NCI-H1105 treated with DMSO at 0.1 percent for 48 hours (cell line): ENCODE measurements around the gene SLC2A10.

Source experiments
- DNase-seq: peaks from one replicate; lab custom pipeline; 2025; lab: John Stamatoyannopoulos, UW

The SLC2A10 gene

DNA sequence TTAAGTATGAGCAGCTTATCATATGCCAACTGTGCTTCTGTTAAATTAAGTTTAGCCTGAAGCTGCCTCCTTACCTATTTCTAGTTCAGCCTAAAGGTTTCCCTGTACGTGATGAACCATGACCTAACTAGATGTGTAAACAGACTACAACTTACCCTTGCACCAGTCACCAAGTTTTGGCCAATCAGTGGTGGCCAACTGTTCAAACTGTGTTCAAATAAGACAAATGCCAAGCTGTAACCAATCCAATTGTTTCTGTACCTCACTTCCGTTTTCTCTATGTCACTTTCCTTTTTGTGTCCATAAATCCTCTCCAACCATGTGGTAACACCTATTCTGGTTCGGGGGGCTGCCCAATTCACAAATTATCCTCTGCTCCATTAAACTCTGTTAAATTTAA, 6.0 kb upstream of the SLC2A10 start:
- no peak for DNase-seq

DNA sequence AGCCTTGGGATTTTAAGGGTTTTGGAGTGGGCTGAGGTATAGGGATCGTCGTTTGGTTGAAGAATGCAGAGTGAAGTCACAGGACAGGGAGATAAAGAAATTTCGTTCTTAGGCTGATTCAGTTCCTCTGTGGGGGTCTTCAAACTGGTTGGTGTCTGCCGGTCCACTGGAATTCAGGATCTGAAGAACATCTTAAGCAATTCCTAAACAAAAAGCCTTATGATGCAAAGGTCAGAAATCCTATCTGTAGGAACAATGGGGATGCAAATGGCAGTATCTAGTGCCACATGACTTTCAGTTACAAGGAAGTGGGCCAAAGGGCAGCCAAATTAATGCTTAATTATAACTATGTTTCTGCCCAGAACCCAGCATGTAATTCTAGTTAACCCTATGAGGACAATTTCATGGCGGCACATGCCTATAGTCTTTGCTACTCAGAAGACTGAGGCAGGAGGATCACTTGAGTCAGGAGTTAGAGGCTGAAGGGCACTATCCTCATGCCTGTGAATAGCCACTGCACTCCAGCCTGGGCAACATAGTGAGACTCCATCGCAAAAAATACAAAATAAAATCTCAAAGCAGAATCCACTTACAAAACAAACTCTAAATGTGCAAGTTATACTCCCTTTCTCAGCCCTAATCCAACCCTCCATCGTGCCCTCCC, 4.6 kb upstream of the SLC2A10 start:
- DNase-seq, result no peak

DNA sequence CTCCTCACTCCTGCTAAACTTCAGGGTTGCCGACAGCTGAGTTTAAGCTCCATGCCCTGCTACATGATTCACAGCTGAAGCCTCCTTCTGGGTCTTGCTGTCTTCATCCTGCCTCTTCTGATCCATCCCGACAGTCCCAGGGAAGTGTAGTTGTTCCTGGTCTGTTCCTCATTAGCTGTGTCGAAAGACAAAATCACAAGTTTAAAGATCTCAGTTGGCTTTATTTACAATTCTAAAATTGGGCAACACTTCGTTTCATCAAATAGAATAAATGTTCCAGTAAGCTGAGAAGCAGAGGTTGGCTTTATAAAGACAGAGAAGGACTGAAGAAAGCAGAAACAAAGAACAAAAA, 4.1 kb upstream of the SLC2A10 start:
- DNase-seq, result no peak

DNA sequence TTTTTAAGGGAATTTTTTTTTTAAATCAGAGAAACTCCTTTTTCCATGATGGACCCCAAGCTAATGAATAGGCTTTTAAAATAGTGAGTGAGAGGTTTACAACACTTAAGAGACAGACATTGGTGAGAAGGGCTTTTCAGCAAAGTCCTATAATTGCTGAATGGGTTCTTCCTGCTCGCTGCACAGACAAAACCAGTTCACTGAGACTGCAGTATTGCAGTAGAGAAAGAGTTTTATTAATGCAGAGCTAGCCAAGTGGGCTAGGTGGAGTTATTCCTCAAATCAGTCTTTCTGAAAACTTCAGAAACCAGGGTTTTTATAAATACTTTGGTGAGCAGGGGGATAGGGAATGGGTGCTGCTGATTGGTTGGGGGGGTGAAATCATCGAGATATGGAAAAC, 3.2 kb upstream of the SLC2A10 start:
- DNase-seq, result no peak

DNA sequence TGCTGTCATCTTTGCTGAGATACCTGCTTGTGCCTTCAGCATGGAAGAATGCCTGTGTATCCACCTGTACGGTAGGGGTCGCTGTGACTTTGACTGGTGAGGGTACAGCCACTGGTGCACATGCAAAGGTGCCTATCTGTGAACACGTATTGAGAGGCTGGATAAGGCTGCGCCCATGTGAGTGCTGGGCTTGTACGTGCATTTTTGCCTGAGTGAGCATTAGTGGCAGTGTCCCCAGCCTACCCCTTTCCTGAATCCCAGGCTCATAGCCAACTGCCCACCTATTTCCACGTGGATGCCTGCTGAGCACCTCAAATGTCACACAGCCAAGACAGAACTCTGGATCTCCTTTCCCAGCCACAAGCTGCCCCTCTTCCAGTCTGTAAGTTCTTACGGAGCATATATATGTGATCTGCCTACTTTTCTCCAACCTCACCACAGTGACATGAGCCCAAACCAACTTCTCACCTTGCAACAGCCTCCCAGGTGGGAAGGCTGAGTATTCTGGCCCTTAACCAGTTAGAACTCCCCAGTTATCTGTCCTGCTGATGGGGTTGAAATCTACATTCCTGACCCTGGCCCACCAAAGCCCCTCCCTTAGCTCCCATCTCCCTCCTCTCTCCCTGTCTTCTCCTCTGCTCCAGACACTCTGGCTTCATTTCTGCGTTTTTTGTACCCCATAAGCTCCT, 1.1 kb upstream of the SLC2A10 start:
- no peak for DNase-seq

DNA sequence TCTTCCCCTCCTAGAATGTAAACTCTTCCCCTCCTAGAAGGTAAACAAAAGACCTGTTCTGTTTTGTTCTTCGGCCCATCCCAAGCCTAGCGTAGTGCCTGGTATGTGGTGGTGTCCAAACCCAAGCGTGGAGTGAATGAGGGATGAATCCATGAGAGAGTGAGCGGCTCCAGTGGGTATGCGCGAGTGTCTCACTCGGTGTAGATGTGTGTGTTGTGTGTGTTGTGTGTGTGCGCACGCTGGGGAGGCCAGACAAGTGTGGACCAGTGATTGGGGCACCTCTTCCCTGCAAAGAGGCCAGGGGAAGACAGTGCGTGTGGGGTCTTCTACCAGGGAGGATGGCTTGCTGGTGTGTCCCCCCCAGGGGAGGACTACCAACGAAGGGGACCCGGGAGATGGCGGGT, 392 bp upstream of the SLC2A10 start:
- DNase-seq, result no peak

DNA sequence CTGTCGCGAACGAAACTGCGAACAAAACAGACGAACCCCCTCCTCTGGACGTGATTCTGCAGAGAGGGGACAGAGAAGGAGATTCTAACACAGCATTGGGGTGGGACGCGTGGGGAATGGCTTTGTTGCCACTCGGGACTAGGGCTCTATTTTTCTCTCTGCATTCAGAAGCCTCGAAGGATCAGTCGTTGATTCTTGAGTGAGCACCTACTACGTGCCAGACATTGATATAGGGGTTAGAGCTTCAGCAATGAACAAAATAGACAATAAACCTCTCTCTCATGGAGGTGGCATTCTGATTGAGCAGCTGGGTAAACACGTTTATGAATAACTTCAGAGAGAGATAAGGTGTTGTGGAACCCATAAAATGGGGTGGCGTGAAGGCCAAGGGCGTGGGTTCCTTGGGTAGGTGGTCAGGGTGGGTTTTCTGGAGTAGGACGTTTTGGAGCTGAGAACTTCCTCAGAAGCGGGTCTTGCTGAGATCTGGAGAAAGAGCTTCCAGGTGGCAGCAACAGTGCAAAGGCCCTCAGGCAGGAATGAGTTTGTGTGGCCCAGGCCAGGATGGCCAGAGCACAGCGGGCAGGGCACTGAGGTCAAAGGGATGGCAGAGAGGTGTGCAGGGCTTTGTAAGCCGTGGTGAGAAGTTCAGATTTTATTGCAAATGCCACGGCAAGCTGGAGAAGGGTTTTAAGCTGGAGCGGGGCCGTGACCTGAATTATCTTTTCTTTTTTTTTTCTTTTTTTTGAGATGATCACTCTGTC, 884 bp downstream of the SLC2A10 start:
- DNase-seq, result no peak

DNA sequence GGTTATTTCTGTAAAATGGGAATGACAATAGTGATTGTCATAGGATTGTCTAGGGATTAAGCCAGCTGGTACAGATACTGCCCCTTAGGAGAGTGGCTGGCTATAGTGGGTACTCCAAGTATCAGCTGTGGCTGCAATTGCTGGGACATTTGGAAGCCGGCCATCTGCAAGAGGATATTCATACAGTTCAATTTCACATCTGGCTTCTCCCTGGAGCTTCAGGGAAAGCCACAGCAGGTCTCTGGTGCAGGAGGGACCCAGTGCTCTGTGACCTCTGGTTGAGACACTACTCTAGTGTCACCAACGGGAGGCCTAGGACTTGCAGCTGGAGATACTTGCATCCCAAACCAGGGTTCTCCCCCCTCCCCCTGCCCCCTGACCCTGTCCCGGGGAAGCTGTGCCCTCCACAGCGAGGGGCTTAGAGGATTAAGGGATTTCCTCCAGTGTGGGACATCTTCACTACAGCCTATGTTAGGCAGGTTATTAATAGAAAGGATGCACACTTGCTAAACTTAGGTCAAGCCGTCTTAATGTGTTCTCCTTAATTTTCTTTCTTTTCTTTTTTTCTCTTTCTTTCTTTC, 2.7 kb downstream of the SLC2A10 start:
- no peak for DNase-seq

DNA sequence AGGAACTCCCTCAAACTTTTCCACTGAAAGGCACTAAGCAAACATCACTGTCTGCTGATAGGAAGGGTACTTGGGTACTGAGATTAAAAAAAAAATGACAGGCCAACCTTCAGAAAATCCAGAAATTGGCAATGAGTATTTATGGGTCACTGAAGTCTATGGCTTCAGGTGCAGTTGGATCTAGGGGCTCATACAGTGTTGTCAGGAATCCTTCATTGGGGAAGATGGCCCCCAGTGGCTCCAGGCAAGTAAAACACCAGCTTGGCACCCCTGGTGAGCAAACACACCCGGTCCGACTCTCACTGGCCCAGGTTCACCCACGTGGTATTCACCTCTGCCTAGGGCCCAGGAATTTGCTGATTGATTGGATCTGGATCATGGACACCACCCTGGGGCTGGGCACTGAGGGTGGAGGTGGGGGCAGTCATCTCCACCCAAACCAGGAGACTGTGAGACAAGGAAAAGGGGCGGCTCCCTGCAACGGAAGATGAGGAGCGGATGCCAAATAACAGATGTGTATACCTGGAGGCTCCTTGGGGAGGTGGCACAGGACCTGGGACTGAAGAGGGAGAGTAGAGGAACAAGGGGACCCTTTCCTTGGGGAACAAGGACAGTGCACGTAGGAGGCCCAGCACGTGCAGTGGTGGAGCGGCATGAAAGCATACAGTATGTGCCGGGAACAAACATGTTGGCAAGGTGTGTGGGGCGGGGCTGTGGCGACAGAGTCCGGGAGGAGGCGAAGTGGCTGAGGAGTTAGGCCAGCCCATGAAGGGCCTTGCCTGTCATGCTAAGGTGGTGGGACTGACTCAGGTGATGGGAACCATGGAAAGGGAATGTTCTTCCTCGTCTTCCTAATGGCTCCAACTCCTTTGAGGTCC, 4.7 kb downstream of the SLC2A10 start:
- DNase-seq, result no peak

DNA sequence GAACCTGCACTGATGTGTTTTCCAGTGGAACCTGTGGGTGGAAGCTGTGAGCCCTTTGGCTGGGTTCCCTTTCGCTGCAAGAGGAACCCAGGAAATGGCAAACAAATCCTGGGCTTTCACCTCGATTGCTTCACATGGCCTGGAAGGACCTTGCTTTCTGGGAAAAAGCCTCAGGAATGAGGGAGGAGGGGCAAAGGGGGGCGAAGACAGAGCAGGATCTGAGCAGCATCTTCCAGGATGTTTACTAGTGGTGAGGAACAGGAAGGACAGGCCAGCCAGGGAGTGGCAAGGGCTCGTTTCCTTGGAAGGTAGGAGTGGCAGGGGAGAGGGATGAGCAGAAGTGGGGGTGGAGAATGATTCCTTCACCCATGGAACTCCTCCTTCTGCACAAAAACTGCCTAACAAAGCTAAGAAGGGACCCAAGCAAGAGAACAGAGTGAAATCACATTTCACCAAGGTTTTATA, 5.9 kb downstream of the SLC2A10 start:
- no peak for DNase-seq

DNA sequence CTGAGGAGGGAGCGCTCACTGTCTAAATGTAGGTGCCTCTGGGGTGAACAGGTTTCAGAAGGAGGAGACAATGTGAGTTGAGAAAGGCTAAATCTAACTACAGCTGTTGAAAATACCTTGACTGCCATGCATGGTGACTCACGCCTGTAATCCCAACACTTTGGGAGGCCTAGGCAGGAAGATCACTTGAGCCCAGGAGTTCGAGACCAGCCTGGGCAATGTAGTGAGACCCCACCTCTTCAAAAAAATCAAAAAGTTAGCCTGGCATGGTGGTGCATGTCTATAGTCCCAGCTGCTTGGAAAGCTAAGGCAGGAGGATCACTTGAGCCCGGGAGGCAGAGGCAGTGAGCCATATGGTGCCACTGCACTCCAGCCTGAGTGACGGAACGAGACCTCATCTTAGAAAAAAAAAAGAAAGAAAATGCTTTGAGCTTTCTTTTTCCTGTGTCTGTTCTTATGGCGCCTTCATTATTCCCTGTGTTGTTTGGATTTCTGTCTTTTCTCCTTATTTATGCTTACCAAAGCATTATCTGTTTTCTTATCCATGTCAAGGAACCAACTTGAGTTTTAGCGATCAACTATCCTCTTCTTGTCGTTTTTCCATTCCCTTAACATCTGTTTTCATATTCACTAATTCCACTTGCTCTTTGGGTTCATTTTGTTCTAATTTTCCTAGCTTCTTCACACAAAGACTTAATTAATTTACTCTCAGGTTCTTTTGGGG, 8.5 kb downstream of the SLC2A10 start:
- no peak for DNase-seq

DNA sequence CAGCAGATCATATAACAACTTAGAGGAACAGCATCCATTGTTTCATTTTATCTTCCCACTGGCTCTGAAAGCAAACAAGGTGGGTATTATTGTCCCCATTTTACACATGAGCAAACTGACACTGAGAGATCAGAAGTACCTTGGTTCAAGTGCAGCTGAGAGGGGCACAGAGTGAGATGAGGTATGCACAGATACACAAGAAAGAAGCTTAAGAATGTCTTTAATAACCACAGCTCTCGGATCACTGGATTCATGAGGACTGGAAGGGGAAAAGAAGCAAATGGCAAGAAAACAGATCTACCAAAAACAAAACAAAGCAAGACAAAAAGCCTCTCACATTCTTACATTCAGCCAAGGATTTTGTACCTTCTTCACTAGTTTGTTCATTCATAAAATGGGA, 10.6 kb downstream of the SLC2A10 start:
- DNase-seq, result no peak

DNA sequence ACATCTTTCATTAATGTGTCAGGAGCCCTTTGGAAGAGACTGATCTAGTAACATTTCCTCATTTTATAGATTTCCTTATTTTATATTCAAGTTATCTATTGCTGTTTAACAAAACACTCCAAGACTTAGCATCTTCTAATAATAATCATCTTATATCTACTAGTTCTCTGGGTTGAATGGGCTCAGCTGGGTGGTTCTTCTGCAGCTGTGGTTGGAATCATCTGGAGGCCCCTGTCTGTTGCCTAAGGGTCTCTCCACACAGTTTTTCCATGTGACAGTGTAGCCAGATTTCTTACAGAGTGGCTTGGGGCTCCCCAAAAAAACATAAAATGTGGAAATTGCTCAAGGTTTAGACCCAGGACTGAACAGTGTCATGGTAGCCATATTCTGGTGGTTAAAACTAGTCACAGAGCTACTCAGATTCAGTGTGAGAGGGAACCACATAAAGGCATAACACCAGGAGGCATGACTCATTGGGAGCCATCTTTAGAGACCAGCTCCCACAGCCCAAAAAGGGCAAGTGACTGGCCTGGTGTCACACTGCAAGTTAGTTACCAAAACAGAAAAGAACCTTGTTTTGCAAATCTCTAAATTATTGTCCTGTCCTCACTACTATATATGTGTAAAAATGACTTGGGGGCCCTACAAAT, 11.5 kb downstream of the SLC2A10 start:
- no peak for DNase-seq

DNA sequence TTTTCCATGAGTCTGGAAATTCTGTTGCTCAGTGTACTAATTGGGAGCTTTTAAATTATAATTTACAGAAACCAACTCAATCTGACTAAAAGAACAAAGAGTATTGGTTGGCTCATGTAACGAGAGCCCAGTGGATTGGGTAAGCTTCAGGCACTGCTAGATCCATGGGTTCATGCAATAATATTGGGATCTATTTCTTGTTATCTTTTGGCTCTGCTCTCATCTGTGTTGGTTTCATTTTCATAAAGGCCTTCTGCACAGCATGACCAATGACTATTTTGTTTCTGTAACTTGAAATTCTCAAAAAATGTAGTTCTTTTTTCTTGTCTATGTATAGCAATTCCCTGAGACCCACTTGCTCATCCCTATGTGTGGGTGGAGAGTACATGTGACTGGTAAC, 12.0 kb downstream of the SLC2A10 start:
- DNase-seq, result no peak

DNA sequence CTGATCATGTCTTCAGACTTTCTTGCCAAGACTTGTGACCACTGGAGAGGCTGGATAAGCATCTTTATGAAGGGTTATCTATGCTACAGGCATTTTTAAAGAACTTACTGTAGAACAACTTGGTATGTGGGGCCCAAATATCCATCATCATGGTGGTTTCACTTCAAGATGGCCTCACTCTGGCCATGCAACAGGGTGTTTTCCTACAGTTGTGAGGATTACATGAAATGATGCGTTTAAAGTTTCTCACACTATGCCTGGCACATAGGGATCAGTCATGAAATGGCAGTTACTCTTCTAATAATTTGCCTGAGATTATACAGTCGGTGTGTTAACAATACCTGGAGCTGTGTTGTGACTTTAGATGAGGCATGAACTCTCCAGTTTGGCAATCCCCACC, 13.0 kb downstream of the SLC2A10 start:
- no peak for DNase-seq

DNA sequence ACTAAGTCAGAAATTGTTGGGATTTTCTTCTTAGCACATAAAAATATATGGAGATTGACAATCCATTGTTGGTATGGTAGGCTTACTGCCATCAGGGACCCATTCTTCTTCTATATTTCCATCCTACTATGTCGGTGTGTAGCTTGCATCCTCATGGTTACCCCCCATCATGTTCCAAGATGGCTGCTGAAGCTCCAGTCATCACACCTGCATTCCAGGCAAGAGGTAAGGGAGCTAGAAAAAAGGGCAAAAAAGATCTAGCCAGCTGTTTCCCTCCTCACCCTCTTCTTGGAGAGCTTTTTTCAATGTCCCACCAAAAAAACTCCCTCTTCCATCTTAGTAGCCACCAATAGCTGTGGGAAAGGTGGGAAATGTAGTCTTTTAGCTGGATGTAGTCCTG, 13.6 kb downstream of the SLC2A10 start:
- DNase-seq, result no peak

DNA sequence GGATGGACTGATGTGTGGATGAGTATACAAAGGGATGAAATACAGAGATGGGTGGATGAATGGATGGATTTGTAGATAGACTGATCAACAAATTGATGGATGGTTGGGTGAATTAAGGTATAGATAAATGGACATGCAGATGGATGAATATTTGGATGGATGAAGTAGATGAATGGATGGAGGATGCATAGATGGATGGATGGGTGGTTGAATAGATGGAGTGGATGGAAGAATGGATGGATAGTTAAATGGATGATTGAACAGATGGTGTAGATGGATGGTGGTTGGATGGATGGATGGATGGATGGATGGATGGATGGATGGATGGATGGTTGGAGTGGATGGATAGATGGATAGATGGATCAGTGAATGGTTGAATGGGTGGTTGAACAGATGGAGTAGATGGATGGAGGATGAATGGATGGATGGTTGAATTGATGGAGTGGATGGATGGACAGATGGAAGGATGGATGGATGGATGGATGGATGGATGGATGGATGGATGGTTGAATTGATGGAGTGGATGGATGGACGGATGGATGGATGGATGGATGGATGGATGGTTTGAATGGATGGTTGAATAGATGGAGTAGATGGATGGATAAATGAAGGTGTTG, 15.0 kb downstream of the SLC2A10 start:
- DNase-seq, result no peak

DNA sequence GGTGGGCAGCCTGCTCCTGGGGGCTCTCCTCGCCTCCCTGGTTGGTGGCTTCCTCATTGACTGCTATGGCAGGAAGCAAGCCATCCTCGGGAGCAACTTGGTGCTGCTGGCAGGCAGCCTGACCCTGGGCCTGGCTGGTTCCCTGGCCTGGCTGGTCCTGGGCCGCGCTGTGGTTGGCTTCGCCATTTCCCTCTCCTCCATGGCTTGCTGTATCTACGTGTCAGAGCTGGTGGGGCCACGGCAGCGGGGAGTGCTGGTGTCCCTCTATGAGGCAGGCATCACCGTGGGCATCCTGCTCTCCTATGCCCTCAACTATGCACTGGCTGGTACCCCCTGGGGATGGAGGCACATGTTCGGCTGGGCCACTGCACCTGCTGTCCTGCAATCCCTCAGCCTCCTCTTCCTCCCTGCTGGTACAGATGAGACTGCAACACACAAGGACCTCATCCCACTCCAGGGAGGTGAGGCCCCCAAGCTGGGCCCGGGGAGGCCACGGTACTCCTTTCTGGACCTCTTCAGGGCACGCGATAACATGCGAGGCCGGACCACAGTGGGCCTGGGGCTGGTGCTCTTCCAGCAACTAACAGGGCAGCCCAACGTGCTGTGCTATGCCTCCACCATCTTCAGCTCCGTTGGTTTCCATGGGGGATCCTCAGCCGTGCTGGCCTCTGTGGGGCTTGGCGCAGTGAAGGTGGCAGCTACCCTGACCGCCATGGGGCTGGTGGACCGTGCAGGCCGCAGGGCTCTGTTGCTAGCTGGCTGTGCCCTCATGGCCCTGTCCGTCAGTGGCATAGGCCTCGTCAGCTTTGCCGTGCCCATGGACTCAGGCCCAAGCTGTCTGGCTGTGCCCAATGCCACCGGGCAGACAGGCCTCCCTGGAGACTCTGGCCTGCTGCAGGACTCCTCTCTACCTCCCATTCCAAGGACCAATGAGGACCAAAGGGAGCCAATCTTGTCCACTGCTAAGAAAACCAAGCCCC, 16.0 kb downstream of the SLC2A10 start:
- DNase-seq, result no peak

DNA sequence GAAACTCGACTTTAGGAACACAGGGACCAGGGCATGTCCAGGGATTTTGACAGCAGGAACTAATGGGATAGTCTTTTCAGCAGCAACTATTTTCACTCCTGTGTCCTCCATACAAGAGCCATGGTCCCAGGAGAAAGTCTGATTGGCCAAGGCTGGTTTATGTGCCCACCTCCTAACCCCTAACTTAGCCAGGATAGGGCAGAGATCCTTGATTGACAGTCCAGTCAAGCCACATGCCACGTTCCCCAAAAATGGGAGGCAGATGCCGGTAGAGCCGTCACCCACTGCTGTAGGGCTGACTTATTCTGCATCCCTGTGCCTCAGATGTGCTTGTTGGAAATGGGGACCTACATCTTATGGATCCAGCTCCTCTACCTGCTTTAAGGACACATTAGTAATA, 22.3 kb downstream of the SLC2A10 start:
- no peak for DNase-seq
